Measurements from ENCODE around the gene NDUFS6. TPM values are rescaled to one million over a fixed set of nuclear protein-coding genes. Genes with fewer than 3 reads are reported as not detected.

NDUFS6 gene
- total RNA-seq, 1 donor from 2014 or later = 37.6 TPM

DNA sequence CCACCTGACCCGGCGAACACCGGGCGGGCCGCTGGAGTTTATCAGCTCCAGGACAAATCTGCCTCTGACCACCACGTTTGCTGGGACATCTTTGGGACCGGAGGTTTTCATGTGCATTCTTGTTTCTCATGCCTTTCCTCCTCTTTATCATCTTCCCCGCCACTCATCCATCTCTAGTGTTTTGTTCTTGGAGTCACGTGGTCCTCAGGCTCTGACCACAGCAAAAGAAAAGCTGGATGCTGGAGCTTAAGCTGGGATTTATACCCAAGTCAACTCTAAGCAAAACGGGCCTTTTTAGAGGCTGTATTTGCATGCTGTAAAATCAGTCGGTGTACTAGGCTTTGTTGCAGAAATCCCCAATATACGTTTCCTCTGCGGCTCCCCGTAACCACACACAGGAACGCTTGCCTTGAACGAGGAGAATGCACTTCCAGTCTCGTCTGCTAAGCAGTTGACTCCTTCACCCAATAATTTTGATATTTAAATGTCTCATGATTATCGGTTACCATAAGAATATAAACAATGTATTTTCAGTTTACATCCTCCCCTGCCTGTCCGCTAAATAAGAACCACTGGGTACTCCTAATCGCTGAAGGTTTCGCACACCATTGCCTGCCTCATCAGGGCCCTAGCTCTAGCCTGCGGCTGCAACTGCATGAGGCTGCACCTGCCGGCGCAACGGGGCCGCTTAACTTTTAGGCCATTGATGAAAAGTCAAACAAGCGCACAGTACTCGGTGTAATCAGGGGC, 560 bp upstream of the NDUFS6 start:
- Histone ChIP-seq H3K79me2 (ENCODE audit: insufficient read depth, low read length) (peaks cover 81% of the 10 kb centered on the region), H3K4me3 (ENCODE audit: insufficient read depth, low read depth, low read length) (peak overlapping the region; percentile 69), H4K20me1 (ENCODE audit: insufficient read depth, low read length) (peaks cover 27% of the 10 kb centered on the region), H3K36me3 (ENCODE audit: insufficient read depth, low read length) (peaks cover 29% of the 10 kb centered on the region), H3K4me1 (ENCODE audit: insufficient read depth, low read length) (peaks cover 13% of the 10 kb centered on the region), H3K27ac (ENCODE audit: low read depth, low read length) (peak overlapping the region; percentile 75), H3K27me3 (ENCODE audit: insufficient read depth, low read length) (no peaks in the 10 kb centered on the region), H3K9ac (ENCODE audit: low read length) (peak overlapping the region; percentile 94), H2AFZ (ENCODE audit: low read depth, low read length) (peak overlapping the region; percentile 96), H3K4me2 (ENCODE audit: low read length) (peak overlapping the region; percentile 87), H3K9me3 (ENCODE audit: insufficient read depth, low read depth, low read length) (no peaks in the 10 kb centered on the region)
- TF ChIP-seq EZH2 (IDR thresholded peaks at IDR 0.05; ENCODE audit: insufficient read depth, low read length) = no peak
- TF ChIP-seq, protein P1, sequence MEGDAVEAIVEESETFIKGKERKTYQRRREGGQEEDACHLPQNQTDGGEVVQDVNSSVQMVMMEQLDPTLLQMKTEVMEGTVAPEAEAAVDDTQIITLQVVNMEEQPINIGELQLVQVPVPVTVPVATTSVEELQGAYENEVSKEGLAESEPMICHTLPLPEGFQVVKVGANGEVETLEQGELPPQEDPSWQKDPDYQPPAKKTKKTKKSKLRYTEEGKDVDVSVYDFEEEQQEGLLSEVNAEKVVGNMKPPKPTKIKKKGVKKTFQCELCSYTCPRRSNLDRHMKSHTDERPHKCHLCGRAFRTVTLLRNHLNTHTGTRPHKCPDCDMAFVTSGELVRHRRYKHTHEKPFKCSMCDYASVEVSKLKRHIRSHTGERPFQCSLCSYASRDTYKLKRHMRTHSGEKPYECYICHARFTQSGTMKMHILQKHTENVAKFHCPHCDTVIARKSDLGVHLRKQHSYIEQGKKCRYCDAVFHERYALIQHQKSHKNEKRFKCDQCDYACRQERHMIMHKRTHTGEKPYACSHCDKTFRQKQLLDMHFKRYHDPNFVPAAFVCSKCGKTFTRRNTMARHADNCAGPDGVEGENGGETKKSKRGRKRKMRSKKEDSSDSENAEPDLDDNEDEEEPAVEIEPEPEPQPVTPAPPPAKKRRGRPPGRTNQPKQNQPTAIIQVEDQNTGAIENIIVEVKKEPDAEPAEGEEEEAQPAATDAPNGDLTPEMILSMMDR (IDR thresholded peaks at IDR 0.05; ENCODE audit: insufficient read depth, low read depth, low read length) = no peak
- Mint-ChIP-seq H3K4me1 (ENCODE audit: low read depth, unreplicated experiment) (peaks cover 8% of the 10 kb centered on the region), H3K9me3 (ENCODE audit: unreplicated experiment) (no peaks in the 10 kb centered on the region), H3K4me3 (ENCODE audit: unreplicated experiment) (peak overlapping the region; percentile 93), H3K27me3 (ENCODE audit: low read depth, unreplicated experiment) (no peaks in the 10 kb centered on the region), H3K27ac (ENCODE audit: unreplicated experiment) (peak overlapping the region; percentile 94), H3K36me3 (ENCODE audit: low read depth, unreplicated experiment) (peaks cover 19% of the 10 kb centered on the region)
- DNase-seq (ENCODE audit: low read depth) = peak; percentile 25
- FAIRE-seq = no peak

DNA sequence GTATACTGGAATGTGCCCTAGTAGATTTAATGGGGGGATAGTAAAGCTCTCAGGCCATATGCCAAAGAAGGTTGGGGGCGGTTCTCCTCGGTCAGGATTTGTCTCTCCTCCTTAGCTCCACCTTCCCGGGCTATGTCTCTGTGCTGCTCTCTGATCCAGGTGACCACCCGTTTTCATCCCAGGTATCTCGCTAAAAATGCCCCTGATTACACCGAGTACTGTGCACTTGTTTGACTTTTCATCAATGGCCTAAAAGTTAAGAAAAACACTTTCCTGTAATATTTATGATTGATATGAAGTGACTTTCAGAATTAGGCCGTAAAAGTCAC, 724 bp downstream of the NDUFS6 start:
- Mint-ChIP-seq H3K36me3 (ENCODE audit: low read depth, unreplicated experiment) (peaks cover 25% of the 10 kb centered on the region), H3K4me3 (ENCODE audit: unreplicated experiment) (peak overlapping the region; percentile 93), H3K4me1 (ENCODE audit: low read depth, unreplicated experiment) (peaks cover 8% of the 10 kb centered on the region), H3K27me3 (ENCODE audit: low read depth, unreplicated experiment) (no peaks in the 10 kb centered on the region), H3K9me3 (ENCODE audit: unreplicated experiment) (no peaks in the 10 kb centered on the region), H3K27ac (ENCODE audit: unreplicated experiment) (peak overlapping the region; percentile 63)
- Histone ChIP-seq H3K27me3 (ENCODE audit: insufficient read depth, low read length) (no peaks in the 10 kb centered on the region), H3K9me3 (ENCODE audit: insufficient read depth, low read depth, low read length) (no peaks in the 10 kb centered on the region), H4K20me1 (ENCODE audit: insufficient read depth, low read length) (peaks cover 18% of the 10 kb centered on the region), H3K36me3 (ENCODE audit: insufficient read depth, low read length) (peaks cover 37% of the 10 kb centered on the region), H2AFZ (ENCODE audit: low read depth, low read length) (no peak overlapping the region), H3K27ac (ENCODE audit: low read depth, low read length) (peak overlapping the region; percentile 78), H3K4me1 (ENCODE audit: insufficient read depth, low read length) (peaks cover 13% of the 10 kb centered on the region), H3K4me3 (ENCODE audit: insufficient read depth, low read depth, low read length) (peak overlapping the region; percentile 69), H3K4me2 (ENCODE audit: low read length) (peak overlapping the region; percentile 87), H3K9ac (ENCODE audit: low read length) (peak overlapping the region; percentile 94), H3K79me2 (ENCODE audit: insufficient read depth, low read length) (peaks cover 83% of the 10 kb centered on the region)
- no peak for DNase-seq (ENCODE audit: low read depth)
- no peak for FAIRE-seq
- TF ChIP-seq, protein P1 (IDR thresholded peaks at IDR 0.05; ENCODE audit: insufficient read depth, low read depth, low read length) = no peak
- no peak for TF ChIP-seq EZH2 (IDR thresholded peaks at IDR 0.05; ENCODE audit: insufficient read depth, low read length)

DNA sequence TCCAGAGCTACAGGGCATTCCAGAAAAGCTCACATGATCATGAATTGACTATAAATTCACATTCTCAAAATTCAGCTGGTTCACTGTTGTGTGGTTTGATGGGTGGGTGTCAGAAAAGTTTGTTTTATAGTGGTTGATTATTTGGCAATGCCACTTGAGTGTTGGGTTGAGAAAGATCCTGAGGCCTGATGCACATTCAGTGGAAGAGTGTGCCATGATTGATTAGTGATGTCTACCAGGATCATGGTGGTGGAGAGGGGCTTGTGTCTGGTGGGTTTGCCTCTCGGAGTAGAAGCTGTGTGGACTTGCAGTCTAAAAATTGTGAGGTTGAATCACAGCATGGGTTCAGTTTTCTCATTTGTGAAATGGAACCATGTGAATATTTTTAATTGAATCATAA, 2.0 kb downstream of the NDUFS6 start:
- Histone ChIP-seq H3K79me2 (ENCODE audit: insufficient read depth, low read length) (peaks cover 83% of the 10 kb centered on the region), H3K27ac (ENCODE audit: low read depth, low read length) (no peak overlapping the region), H3K27me3 (ENCODE audit: insufficient read depth, low read length) (no peaks in the 10 kb centered on the region), H3K36me3 (ENCODE audit: insufficient read depth, low read length) (peaks cover 39% of the 10 kb centered on the region), H3K4me3 (ENCODE audit: insufficient read depth, low read depth, low read length) (no peak overlapping the region), H2AFZ (ENCODE audit: low read depth, low read length) (no peak overlapping the region), H3K9me3 (ENCODE audit: insufficient read depth, low read depth, low read length) (no peaks in the 10 kb centered on the region), H3K4me2 (ENCODE audit: low read length) (no peak overlapping the region), H3K9ac (ENCODE audit: low read length) (no peak overlapping the region), H4K20me1 (ENCODE audit: insufficient read depth, low read length) (peaks cover 9% of the 10 kb centered on the region), H3K4me1 (ENCODE audit: insufficient read depth, low read length) (peaks cover 13% of the 10 kb centered on the region)
- H3K4me3 Mint-ChIP-seq (ENCODE audit: unreplicated experiment) = peak overlapping the region; percentile 60
- H3K27ac Mint-ChIP-seq (ENCODE audit: unreplicated experiment) = no peak overlapping the region
- FAIRE-seq (no peak), DNase-seq (ENCODE audit: low read depth) (no peak)
- TF ChIP-seq, protein P1 (IDR thresholded peaks at IDR 0.05; ENCODE audit: insufficient read depth, low read depth, low read length) = no peak
- no peak for TF ChIP-seq EZH2 (IDR thresholded peaks at IDR 0.05; ENCODE audit: insufficient read depth, low read length)
- H3K4me1 Mint-ChIP-seq (ENCODE audit: low read depth, unreplicated experiment) = peaks cover 11% of the 10 kb centered on the region
- peaks cover 35% of the 10 kb centered on the region for H3K36me3 Mint-ChIP-seq (ENCODE audit: low read depth, unreplicated experiment)
- no peaks in the 10 kb centered on the region for H3K27me3 Mint-ChIP-seq (ENCODE audit: low read depth, unreplicated experiment)
- peaks cover 3% of the 10 kb centered on the region for H3K9me3 Mint-ChIP-seq (ENCODE audit: unreplicated experiment)

All from astrocyte (in vitro differentiated cells and primary cell).